ENCODE results near the gene SAMD13.
"Not testable (repeated sequence)": the region's sequence is repeated elsewhere in the genome, so short reads cannot be mapped to it uniquely, and the experiment has no call there.

Gene SAMD13

GRCh38 chr1:84282780-84283333, 18.7 kb upstream of the SAMD13 start:
- TF ChIP-seq, protein P1, sequence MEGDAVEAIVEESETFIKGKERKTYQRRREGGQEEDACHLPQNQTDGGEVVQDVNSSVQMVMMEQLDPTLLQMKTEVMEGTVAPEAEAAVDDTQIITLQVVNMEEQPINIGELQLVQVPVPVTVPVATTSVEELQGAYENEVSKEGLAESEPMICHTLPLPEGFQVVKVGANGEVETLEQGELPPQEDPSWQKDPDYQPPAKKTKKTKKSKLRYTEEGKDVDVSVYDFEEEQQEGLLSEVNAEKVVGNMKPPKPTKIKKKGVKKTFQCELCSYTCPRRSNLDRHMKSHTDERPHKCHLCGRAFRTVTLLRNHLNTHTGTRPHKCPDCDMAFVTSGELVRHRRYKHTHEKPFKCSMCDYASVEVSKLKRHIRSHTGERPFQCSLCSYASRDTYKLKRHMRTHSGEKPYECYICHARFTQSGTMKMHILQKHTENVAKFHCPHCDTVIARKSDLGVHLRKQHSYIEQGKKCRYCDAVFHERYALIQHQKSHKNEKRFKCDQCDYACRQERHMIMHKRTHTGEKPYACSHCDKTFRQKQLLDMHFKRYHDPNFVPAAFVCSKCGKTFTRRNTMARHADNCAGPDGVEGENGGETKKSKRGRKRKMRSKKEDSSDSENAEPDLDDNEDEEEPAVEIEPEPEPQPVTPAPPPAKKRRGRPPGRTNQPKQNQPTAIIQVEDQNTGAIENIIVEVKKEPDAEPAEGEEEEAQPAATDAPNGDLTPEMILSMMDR (IDR thresholded peaks at IDR 0.05; ENCODE audit: borderline replicate concordance, insufficient read depth, low read depth, low read length): no peak

DNA sequence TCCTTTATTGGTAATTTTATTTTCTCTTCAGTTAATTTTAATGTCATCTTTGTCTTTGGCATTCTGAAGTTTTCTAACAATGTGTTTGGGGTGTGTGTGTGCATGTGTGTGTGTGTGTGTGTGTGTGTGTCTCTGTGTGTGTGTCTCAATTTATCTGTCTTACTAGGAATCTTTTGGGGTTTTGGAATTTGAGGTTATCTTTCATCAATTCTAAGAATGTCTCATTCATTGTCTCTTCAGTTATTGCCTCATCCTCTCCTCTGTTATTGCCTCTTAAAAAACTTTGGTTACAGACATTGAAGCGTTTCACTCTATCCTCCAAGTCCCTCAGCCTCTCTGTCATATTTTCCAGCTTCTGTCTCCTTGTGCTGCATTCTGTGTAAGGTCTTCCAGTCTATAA, 18.1 kb upstream of the SAMD13 start:
- TF ChIP-seq, protein P1 (IDR thresholded peaks at IDR 0.05; ENCODE audit: borderline replicate concordance, insufficient read depth, low read depth, low read length): no peak
- H3K4me3 ChIP-seq (ENCODE audit: low read depth, low read length): no peak overlapping the region

More at GRCh38 chr1:84282780-84283333, 18.7 kb upstream of the SAMD13 start:
- no peak overlapping the region for H3K4me3 ChIP-seq (ENCODE audit: low read depth, low read length)

- TF ChIP-seq, protein P1 (IDR thresholded peaks at IDR 0.05; ENCODE audit: borderline replicate concordance, insufficient read depth, low read depth, low read length): no peak
- H3K4me3 ChIP-seq (ENCODE audit: low read depth, low read length): no peak overlapping the region
Measured at GRCh38 chr1:84286071-84286470, 15.4 kb upstream of the SAMD13 start.

GRCh38 chr1:84287389-84287788, 14.1 kb upstream of the SAMD13 start:
- H3K4me3 ChIP-seq (ENCODE audit: low read depth, low read length): not testable (repeated sequence)

- no peak overlapping the region for H3K4me3 ChIP-seq (ENCODE audit: low read depth, low read length)
- TF ChIP-seq, protein P1 (IDR thresholded peaks at IDR 0.05; ENCODE audit: borderline replicate concordance, insufficient read depth, low read depth, low read length): no peak
Measured at GRCh38 chr1:84289169-84289785, 12.2 kb upstream of the SAMD13 start.

GRCh38 chr1:84291882-84292655, 9.4 kb upstream of the SAMD13 start:
- no peak overlapping the region for H3K4me3 ChIP-seq (ENCODE audit: low read depth, low read length)
- TF ChIP-seq, protein P1 (IDR thresholded peaks at IDR 0.05; ENCODE audit: borderline replicate concordance, insufficient read depth, low read depth, low read length): no peak

GRCh38 chr1:84293766-84294165, 7.7 kb upstream of the SAMD13 start:
- H3K4me3 ChIP-seq (ENCODE audit: low read depth, low read length): no peak overlapping the region
- TF ChIP-seq, protein P1 (IDR thresholded peaks at IDR 0.05; ENCODE audit: borderline replicate concordance, insufficient read depth, low read depth, low read length): no peak
